H1 (cell line): ENCODE measurements around the gene PTGES. TPM values are rescaled to one million over a fixed set of nuclear protein-coding genes. Genes with fewer than 3 reads are reported as not detected.

Experiments used
- BRCA1 ChIP-seq: IDR thresholded peaks from 2 replicates; pipeline ENCODE4 v1.6.1; 2012; ENCODE audit warnings: low read depth, low read length, improper control_type of control experiment
- GABPA ChIP-seq: IDR thresholded peaks from 2 replicates; pipeline ENCODE4 v1.6.1; 2011; ENCODE audit warnings: mild to moderate bottlenecking, low read length, moderate library complexity, borderline replicate concordance; ENCODE audit not compliant: insufficient read depth
- SUZ12 ChIP-seq: fragments of 200-600 bp; sonication (generic); IDR thresholded peaks from 2 replicates; pipeline ENCODE4 v1.6.1; 2012; ENCODE audit warnings: mild to moderate bottlenecking, inconsistent platforms, low read length, moderate library complexity, mixed read lengths
- YY1 ChIP-seq: IDR thresholded peaks from 2 replicates; pipeline ENCODE4 v1.6.1; 2011; ENCODE audit warnings: low read depth, mild to moderate bottlenecking, low read length
- polyA plus RNA-seq, 7 experiments: library from polyadenylated mRNA; depleted of rRNA in 3 of 7; stranded (reverse) in 5 of 7; unstranded in 2 of 7; fragments of >200 nt in 5 of 7; fragments of 200-250 nt in 2 of 7; gene quantifications; 1 replicate in 5 of 7; 2 replicates in 1 of 7; 4 replicates in 1 of 7; pipeline versions ENCODE4 v1.2.1 to v1.2.3, GENCODE V29; 2011 to 2013; ENCODE audit warnings: missing spikeins in 2 of 7, mixed read lengths in 2 of 7
- total RNA-seq: library from RNA; stranded (reverse); fragmentation: NEBNext Ultra II Directional; extraction: Animal tissue kit (Norgen Biotek cat#: 25700); gene quantifications from 2 replicates; pipeline ENCODE4 v1.2.1, GENCODE V29; 2021
- TF ChIP-seq, protein P1 (sequence below), 3 experiments: IDR thresholded peaks; 1 replicate in 2 of 3; 2 replicates in 1 of 3; pipeline versions ENCODE4 v1.5.1 to v1.6.1; 2011; ENCODE audit warnings: low read length in 3 of 3, mild to moderate bottlenecking in 3 of 3, inconsistent platforms in 2 of 3, low read depth in 1 of 3, moderate library complexity in 1 of 3; ENCODE audit not compliant: insufficient read depth in 1 of 3; ENCODE audit errors: control extremely low read depth in 1 of 3

PTGES gene
- total and polyA plus RNA-seq, 2 of the 8 experiments (the other 6 are each of a cell fraction or from before 2014, with no cell fraction given) = 3.2 to 5.1 TPM

DNA sequence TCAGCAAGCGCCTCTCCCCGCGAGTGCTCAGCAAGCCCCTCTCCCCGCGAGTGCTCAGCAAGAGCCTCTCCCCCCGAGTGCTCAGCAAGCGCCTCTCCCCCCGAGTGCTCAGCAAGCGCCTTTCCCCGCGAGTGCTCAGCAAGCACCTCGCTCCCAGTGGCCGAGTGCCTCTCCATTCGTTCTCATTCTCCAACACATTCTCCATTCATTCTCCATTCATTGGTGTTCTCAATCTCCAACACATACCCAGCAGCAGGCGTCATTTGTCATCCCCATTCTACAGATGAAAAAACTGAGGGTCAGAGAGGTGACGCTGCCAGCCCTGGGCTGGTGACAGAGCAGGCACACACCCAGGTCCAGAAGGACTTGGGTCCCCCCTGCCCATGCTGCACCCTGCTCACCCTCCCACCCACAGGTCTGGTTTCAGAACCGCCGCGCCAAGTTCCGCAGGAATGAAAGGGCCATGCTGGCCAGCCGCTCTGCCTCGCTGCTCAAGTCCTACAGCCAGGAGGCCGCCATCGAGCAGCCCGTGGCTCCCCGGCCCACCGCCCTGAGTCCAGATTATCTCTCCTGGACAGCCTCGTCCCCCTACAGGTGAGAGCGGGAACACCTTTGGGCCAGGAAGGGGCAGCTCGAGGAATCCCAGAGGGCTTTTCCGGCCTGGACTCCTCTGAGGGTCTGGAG, 32.5 kb downstream of the PTGES start (continued):
- TF ChIP-seq, protein P1, sequence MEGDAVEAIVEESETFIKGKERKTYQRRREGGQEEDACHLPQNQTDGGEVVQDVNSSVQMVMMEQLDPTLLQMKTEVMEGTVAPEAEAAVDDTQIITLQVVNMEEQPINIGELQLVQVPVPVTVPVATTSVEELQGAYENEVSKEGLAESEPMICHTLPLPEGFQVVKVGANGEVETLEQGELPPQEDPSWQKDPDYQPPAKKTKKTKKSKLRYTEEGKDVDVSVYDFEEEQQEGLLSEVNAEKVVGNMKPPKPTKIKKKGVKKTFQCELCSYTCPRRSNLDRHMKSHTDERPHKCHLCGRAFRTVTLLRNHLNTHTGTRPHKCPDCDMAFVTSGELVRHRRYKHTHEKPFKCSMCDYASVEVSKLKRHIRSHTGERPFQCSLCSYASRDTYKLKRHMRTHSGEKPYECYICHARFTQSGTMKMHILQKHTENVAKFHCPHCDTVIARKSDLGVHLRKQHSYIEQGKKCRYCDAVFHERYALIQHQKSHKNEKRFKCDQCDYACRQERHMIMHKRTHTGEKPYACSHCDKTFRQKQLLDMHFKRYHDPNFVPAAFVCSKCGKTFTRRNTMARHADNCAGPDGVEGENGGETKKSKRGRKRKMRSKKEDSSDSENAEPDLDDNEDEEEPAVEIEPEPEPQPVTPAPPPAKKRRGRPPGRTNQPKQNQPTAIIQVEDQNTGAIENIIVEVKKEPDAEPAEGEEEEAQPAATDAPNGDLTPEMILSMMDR (IDR thresholded peaks at IDR 0.05; ENCODE audit: control extremely low read depth in 1 of 3, insufficient read depth in 1 of 3, low read depth in 1 of 3, low read length in 3 of 3) = peak; percentile 81 to 86 (median 81)
- no peak for TF ChIP-seq SUZ12
- 0 out of 2 replicates have a peak, but pooled peaks have one; percentile 61 for TF ChIP-seq GABPA
- no peak for TF ChIP-seq BRCA1
- TF ChIP-seq YY1 = peak; percentile 82
